ENCODE data around the gene OBP2A.

DNA sequence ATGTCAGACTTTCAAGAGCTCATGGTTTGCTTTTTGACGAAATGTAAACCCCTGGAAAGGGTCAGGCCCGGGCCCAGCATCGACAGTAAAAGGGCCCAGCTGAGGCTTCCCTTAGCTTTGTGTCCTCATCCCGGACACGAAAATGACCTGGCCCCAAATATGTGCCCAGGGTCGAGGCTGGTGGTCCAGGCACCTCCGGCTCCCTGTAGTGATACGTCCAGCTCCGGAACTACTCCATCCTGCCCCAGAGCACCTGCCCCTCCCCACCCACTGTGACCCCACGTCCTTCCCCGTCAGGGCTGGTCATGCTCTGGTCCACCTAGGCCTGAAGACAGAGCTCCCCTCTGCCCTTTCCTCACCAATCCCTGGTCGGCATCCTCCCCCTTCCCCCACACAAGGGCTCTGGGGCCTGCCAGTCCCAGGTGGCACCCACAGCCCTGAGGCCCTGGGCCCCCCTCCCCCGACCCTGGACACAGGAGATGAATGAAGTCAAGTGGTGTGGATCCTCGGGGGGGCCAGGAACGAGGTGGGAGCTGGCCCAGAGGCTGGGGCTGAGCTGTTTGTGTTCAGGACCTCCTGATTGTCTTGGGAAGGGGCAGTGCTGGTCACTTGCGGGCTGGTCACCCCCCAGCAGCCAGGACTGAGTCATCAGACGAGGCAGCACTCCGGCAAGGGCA, 6.2 kb downstream of the OBP2A start:
- TF ChIP-seq CTCF (IDR thresholded peaks at IDR 0.05; ENCODE audit: low read length) (no peak), EZH2 (IDR thresholded peaks at IDR 0.05; ENCODE audit: borderline replicate concordance, low read length) (no peak)

Data from OCI-LY1 (cell line).